Left hindlimb (tissue), 1 donor: ENCODE data around the gene TRIM42.
A peak's percentile ranks its signal among the peaks of the same experiment; 100 is the strongest.

Experiments
- DNase-seq: peaks from one replicate; pipeline ENCODE4 v3.0.0-alpha.2; 2018

TRIM42 gene

DNA sequence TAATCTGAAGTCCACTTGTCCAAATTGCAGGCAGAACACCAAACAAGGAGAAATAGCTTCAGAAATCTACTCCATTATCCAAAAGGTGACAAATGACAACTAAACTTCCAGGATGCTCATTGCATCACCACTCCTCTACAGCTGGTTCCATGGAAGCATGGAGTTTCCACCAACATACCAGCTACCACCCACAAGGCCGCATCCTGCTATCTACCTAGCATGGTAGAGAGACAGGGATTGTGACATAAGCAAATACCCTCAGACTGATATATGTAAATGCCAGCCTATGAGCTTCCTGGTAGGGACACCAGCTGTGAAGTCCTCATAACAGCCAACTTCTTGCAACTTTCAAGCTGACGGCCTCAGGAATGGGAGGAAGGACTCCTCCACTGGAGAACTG lies at the start of gene TRIM42:
TRIM42 (plus strand) TSS at position 301 of the 400 bp plus-strand sequence. CDS start 166 bp downstream, outside the sequence.
- no peak for DNase-seq

DNA sequence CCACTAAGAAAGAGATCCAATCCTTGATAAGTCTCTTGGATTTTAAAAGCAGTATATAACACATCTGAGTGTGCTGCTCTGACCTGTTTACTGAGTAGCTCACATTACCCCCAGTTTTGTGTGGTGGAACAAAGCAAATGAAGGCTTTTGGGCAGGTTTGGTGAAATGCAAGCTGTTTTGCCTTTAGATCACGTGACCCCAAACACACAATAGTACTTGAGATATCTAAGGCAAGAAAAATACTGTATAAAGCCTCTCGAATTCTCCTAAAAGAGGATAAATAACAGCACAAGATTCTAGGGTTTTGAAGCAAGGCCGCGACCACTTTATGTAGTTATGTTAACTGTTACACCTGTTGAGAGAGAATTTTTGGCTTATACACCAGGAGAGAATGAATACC lies 49.3 kb upstream of the TRIM42 start:
- DNase-seq, result no peak

DNA sequence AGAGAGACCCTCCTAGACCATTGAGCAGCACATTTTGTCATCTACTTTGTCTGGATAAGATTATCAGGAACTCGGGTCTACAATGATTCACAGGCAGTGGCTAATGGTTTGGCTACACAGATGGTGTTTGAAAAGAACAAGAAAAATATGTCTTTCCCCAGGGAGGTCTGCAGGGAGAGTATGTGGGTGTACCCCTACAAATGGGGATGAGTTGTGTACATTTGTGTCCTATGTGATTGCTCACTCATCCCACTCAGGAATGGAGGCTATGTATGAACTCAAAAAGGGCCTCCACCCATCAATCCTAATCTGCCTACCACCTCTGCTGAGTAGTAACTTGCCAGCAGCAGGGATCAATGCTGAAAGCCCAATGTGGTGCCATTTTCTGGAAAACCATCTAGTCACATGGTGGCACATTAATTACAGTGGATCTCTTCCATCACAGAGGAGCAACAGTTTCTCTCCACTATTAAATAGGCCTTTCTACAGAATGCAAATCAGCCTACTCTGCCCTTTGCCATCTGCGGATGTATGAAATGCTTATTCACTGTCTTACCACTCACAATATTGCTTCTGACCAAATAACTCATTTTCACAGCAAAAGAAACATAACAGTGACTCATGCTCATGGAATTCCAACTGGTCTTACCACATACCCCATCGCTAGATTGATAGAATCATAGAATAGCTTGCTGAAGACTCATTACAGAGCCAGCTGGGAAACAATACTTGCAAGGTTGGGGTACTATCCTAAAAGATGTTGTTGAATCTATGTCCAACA lies 48.3 kb upstream of the TRIM42 start:
- no peak for DNase-seq

DNA sequence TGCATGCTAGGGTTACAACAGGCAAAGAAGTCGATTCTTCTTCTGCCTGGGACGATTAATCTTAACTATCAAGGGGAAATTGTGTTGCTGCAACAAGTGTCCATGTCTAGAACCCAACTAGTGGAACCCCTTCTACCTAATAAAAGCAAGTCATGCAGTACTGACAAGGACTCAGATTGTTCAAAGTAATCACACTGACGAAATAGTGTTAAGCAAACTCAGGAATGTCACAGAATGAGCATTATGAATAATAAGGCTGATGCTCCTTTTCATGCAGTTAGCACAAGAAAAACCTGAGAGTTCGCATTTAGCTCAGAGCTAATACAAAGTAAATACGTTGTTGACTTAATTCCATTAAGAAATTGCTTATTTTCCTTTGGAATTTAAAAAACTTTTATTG lies 47.5 kb upstream of the TRIM42 start:
- DNase-seq, result no peak

DNA sequence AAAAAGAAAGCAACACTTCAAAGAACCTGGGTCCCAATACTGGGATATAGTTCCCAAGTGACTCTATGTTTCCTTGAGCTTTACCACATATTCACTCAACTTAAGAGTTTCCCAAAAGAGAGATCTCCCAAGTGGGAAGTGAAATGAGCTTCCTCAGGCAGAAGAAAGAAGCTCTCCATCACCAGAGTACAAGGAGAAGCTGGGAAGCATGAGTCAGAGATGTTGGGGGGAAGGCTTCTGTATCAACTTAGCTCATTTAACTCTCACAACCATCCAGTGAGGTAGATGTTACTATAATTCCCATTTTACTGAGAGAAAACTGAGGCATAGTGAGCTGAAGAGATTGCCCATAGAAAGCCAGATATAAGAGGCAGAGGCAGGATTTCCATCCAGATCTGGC lies 47.0 kb upstream of the TRIM42 start:
- DNase-seq, result no peak

DNA sequence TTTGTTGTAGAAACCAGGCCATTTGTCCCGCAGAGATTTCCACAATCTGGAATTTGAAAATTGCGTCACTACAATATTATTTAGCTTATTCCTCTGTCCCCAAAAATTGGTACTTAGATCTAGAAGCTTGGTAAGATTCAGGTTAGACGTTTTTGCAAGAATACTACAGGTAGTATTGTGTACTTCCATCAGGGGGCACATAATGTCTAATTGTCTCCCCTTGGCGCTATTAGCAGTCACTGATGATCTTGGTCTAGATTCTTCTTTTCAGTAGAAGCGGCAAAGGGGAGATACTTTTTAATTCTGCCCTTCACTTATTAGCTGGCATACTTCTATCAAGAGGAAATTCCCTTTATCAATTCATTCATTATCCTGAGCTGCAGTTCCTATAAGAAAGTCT lies 42.6 kb upstream of the TRIM42 start:
- DNase-seq, result no peak

DNA sequence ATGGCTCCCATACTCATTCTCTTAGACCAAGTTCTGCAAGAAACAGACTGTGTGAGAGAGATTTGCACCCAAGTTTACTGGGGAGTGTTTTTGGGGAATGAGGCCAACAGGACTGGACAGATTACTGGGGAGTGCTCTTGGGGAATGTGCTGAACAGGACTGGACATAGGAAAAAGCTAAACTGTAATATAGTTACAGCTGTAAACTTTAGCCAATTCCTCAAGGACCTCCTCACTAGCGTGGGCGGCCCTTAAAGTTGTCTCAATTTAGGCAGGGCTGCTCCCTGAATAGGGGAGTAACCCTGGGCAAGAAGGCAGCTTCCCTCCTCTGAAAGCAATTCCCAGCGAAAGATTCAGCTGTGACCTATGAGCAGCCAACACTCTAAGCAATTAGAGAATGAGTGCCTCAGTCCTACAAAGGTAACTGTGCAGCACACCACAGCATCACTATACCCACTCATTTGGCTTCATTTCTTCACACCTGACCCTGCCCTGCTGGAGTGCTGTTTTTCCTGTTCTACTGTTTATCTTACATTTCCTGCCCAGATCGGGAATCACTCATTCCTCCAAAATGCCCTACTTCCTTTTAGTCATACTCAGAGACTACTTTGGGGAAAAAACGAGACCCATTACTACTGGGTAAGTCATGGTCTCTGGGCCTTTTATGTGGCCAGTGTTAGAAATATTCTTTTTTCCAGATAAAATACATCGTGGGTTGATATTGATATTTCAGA lies 41.3 kb upstream of the TRIM42 start:
- DNase-seq, result peak; percentile 24

DNA sequence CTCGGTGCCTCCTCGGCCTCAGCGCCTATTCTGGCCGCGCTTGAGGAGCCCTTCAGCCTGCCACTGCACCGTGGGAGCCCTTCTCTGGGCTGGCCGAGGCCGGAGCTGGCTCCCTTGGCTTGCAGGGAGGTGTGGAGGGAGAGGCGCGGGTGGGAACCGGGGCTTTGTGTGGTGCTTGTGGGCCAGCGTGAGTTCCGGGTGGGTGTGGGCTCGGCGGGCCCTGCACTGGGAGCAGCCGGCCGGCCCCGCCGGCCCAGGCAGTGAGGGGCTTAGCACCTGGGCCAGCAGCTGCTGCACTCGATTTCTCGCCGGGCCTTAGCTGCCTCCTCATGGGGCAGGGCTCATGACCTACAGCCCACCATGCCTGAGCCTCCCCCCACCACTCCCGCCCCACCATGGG lies 26.6 kb upstream of the TRIM42 start:
- DNase-seq, result no peak

DNA sequence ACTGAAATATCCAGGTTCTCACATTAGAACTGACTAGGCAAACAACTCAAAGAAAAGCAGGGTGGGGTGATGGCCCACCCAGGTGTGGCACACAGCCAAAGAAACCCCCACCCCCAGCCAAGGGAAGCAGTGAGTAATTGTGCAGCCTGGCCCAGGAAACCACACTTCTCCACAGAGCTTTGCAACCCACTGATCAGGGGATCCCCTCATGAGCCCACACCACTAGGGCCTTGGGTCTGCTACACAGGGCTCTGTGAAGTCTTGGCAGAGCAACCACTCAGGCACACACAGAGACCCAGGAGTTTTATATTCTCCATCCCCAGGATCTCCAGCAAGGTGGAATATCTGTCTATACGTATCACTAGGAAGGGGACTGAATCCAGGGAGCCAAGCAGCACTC lies 22.2 kb upstream of the TRIM42 start:
- DNase-seq, result no peak

DNA sequence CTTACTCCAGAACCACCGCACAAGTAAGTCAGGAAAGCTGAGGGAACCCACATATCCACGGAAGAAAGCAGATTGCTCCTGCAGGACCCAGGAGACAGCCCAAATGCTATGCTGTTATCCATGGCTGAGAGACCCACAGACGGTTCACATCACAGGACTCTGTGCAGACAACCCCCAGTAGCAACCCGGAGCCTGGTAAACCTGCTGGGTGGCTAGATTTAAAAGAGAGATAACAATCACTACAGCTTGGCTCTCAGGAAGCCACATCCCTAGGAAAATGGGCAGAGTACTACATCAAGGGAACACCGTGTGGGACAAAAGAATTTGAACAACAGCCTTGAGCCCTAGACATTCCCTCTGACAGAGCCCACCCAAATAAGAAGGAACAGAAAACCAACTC lies 13.8 kb upstream of the TRIM42 start:
- no peak for DNase-seq

DNA sequence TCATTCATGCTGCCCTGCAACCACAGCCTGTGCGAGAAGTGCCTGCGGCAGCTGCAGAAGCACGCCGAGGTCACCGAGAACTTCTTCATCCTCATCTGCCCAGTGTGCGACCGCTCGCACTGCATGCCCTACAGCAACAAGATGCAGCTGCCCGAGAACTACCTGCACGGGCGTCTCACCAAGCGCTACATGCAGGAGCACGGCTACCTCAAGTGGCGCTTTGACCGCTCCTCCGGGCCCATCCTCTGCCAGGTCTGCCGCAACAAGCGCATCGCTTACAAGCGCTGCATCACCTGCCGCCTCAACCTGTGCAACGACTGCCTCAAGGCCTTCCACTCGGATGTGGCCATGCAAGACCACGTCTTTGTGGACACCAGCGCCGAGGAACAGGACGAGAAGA lies 4.7 kb downstream of the TRIM42 start:
- DNase-seq, result no peak

DNA sequence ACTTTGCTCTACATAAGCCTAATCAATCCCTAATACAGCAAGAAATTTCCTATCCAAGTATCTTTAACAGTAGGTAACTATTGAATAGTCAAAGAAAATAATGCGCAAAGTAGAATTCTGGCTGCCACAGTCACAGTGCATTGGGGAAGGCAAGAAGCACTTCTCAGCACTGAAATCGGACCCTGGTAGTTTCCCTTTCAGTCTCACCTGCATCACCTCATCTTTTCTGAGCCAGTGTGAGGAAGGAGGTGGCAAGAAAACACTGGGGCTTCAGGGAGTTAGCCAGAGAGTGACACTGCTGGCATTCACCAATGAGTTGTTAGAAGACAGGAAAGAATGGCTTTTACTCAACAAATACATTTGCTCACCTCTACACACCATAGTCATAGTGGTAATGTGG lies 8.3 kb downstream of the TRIM42 start:
- DNase-seq, result no peak

DNA sequence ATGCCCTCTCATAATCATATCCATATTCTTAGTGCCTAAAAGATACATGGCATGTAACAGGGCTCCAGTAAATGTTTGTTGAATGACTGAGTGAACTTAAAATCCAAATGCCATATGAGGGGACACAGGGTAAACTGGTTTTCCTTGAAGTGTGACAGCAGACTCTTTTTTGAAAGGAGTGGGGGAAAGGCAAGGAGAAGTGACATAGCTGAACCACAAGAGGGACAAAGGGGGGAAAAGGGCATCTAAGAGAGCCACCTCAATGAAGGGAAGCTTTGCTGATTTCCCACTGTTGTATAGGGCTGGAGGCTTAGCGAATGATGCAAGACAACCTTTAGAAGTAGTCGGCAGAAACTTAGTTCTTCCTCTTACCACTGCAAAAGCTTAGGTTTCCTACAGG lies 9.1 kb downstream of the TRIM42 start:
- DNase-seq, result no peak

DNA sequence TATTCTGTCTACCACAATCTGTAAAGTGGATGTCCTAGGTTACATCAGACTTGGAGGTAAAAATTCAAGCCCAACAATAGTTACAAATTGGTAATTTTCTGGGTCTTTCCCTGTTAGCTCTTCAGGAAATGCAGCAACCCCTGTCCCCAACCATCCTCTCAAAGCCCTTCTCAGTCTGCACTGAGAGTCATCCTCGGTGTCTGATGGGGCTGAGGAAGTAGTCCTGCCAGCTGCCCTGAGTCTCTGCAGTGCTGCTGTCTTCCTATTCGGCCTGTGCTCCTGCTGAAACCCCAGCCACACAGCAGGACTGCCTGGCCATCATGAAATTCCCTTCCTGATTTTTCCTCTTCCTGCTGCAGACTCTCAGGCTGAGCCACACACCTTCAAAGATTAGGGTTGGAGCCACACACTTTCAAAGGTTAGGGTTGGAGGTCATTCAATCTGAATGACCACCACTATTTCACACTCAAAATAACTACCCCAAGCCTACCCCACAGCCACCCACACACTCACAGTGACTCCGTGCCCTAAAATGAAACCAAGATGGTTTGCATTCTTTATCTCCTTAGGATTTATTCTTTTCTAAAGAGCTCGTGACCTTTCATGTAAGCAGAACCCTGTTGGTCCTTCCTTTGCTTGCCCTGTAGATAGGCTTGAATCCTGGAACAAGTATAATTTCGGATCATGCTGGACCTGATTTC lies 17.6 kb downstream of the TRIM42 start:
- no peak for DNase-seq

DNA sequence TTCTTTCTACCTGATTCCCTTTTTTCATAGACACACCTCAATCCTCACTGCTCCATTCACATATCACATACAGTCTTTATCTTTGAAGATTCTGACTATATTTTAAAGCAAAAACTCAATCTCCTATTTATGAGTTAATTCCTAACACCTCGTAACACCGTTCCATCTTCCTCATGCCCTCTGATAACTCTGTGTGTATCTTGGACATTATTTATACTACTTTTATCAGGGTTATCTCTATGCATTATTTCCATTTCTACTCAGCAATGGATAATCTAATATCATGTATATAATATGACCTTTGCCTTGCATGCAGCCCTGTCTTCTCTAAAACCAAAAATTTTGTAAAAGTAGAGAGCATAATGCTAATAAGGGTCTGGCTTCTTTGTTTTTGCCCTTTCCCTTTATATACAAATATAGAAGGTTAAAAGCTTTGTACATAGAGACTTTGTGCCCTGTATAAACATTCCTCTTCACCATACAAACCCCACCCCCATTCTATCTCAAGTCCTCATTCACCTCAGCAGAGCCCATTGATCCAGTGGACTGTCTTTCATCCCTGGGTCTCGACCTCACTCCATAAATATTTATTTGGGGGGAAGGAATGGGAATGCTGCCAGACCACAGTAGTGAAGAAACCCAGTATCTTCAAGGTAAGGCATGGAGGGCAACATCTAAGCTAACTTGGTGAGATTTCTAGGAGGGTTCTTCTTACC lies 21.8 kb downstream of the TRIM42 start:
- no peak for DNase-seq

DNA sequence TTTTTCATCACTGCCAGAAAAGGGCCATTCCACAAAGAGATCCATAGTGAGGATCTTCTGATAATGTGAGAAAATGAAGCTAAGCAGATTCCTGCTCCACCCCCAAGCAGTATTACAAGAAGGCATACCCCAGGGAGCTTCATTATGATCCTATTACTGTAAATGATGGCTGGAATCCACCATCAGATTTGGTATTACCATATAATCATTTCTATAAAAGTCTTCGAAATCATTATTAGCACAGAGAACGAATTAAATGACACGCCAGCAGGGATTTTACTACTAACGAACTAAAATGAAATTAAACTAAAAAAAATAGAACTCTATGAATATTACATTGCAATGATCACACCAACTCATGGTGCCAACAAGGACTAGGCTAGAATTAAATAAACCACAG lies 24.4 kb downstream of the TRIM42 start:
- DNase-seq, result no peak

DNA sequence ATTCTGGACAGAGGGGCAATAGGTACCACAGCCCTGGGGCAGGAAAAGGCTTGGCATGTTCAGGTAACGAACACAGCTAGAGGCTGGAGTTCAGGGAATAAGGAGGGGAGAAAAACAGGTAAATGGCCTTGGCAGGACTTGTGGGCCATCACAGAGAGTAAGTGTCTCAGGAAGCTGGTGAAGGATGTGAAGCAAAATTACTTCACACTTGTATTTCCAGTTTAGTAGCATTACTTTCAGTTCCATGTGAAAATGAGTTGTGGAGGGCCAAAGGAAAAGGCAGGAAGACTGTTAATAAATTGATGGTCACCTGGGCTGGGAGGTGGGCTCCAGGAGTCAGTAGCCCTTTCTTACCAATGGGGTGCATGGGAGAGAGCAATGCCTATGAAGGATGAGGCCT lies 25.6 kb downstream of the TRIM42 start:
- no peak for DNase-seq

DNA sequence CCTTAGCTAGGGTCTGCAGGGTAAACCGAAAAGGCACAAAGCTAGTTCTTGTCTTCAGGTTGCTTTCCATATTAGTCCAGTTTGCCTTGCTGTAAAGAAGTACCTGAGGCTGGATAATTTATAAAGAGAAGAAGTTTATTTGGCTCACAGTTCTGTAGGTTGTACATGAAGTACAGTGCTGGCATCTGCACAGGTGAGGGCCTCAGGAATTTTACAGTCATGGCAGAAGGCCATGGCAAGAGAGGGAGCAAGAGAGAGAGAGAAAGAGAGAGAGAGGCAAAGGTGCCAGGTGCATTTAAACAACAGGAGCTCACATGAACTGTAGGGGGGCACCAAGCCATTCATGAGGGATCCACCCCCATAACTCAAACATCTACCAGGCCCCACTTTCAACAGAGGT lies 26.9 kb downstream of the TRIM42 start:
- DNase-seq, result no peak

DNA sequence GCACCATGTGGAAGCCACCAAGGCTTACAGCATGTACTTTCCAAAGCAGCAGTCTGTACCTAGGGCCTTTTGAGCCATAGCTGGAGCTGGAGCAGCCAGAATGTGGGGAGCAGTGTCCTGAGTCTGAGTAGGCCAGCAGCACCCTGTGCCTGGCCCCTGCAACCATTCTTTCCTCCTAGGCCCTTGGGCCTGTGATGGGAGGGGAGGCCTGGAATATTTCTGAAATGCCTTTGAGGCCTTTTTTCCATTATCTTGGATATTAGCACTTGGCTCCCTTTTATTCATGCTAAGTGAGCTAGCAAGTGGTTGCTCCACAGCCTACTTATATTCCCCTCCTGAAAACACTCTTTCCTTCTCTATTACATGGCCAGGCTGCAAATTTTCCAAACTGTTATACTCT lies 28.1 kb downstream of the TRIM42 start:
- DNase-seq, result no peak

DNA sequence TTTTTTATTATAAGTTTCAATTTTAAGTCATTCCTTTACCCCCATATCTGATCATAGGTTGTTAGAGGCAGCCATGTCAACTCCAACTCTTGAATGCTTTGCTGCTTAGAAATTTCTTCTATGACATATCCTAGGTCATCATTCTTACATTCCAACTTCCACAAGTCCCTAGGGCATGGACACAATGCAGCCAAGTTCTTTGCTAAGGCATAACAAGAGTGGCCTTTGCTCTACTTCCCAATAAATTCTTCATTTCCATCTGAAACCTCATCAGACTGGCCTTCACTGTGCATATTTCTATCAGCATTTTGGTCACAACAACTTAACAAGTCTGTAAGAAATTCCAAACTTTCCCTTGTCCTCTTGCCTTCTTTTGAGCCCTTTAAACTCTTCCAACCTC lies 28.5 kb downstream of the TRIM42 start:
- DNase-seq, result no peak

DNA sequence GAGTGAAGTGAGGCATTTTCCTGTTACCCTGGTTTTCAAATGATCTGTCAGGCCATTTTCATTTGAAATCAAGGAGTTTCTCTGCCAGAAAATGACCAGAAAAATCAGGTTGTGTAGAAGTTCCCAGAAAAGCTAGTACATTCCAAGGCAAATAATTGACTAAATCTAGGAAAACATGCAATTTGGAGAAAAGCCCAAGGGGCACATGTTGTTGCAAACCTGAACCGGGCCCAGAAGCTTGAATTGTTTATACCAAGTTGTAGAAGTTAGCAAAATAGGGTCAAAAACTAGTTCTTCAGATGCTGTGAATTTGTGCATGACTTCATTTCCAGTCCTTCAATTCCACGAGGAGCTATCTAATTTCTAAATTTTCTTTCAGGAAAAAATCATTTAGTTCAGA lies 31.0 kb downstream of the TRIM42 start:
- no peak for DNase-seq

DNA sequence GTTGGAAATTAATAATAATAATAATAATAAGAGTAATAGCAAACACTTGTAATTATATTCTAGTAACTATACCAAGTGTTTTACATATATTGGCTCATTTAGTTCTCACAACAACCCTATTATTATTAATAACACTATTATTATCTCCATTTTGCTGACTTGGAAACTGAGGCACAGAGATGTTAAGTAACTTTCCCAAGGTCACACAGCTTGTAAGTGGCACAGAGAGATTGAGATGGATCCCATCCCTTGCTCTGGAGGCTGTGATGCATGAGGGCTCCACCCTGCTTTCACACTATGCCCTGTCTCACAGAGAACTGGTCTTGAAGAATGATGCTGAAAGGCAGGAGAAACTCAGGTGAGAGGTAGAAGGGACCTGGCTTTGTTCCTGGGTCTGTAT lies 31.9 kb downstream of the TRIM42 start:
- DNase-seq, result no peak

DNA sequence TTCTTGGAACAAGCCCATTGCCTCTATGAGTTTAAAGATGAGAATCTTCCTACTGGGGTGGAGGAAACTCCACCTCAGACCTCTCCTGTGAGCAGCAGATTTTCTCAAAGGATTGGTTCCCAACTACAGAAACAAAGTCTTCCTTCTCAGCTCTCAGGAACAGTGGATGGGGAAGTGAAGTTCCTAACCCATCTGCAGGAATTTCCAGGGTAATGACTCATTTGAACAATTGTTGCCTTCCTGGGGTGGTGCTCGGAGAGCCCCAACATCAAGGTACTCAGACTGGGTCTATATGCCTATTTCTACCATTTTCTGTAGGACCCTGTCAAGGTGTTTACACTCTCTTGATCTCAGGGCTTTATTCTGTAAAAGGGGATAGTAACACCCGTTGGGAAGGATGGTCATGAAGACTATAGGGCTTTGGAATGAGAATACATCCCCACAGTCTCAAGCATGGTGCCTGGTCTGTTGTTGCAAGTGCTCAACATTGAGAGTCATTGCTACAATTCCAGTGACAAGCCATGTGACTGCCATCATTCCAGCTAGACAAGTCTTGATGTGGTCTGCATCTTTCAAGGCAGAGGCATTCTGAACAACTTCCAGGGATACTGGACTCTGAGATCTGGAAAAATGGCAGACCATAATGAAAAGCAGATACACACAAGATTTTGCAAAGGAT lies 33.0 kb downstream of the TRIM42 start:
- DNase-seq, result no peak
